MM.1S (cell line): Measurements from ENCODE around the gene LYRM9.

Source experiments
- DNase-seq: peaks from one replicate; pipeline ENCODE4 v3.0.0-alpha.2; 2015
- H2AFZ ChIP-seq: fragments of 300-600 bp; sonication (generic); 2 replicates; pipeline ENCODE4 v1.6.0; 2016; ENCODE audit warnings: antibody characterized with exemption, low read length
- H3F3A ChIP-seq: fragments of 300-600 bp; sonication (generic); 2 replicates; pipeline ENCODE4 v1.6.1; 2016; ENCODE audit warnings: mild to moderate bottlenecking, antibody characterized with exemption, low read length, moderate library complexity, mixed read lengths; ENCODE audit not compliant: insufficient read depth
- H3K27ac ChIP-seq: fragments of 300-600 bp; sonication (generic); 2 replicates; pipeline ENCODE4 v1.5.1; 2016; ENCODE audit warnings: mild to moderate bottlenecking, low read length
- H3K27me3 ChIP-seq: fragments of 300-600 bp; sonication (generic); replicated peaks from 2 replicates; pipeline ENCODE4 v1.6.0; 2016; ENCODE audit warnings: low read length; ENCODE audit not compliant: insufficient read depth
- H3K36me3 ChIP-seq: fragments of 300-600 bp; sonication (generic); replicated peaks from 2 replicates; pipeline ENCODE4 v1.6.1; 2016; ENCODE audit warnings: mild to moderate bottlenecking, low read length, mixed read lengths; ENCODE audit not compliant: insufficient read depth
- H3K4me1 ChIP-seq: fragments of 300-600 bp; sonication (generic); 2 replicates; pipeline ENCODE4 v1.6.1; 2016; ENCODE audit warnings: low read length, mixed read lengths
- H3K4me2 ChIP-seq: fragments of 300-600 bp; sonication (generic); 2 replicates; pipeline ENCODE4 v1.6.0; 2016; ENCODE audit warnings: low read depth, low read length
- H3K4me3 ChIP-seq: fragments of 300-600 bp; sonication (generic); 2 replicates; pipeline ENCODE4 v1.5.1; 2016; ENCODE audit warnings: low read length, mixed read lengths
- H3K79me2 ChIP-seq: fragments of 300-600 bp; sonication (generic); 2 replicates; pipeline ENCODE4 v1.6.1; 2016; ENCODE audit warnings: mixed run types, low read length, mixed read lengths
- H3K9ac ChIP-seq: fragments of 300-600 bp; sonication (generic); 2 replicates; pipeline ENCODE4 v1.6.1; 2016; ENCODE audit warnings: low read length, mixed read lengths
- H3K9me2 ChIP-seq: fragments of 300-600 bp; sonication (generic); replicated peaks from 2 replicates; pipeline ENCODE4 v1.6.1; 2016; ENCODE audit warnings: mild to moderate bottlenecking, low read length, mixed read lengths; ENCODE audit not compliant: insufficient read depth
- H3K9me3 ChIP-seq: fragments of 300-600 bp; sonication (generic); replicated peaks from 2 replicates; pipeline ENCODE4 v1.6.1; 2016; ENCODE audit warnings: mild to moderate bottlenecking, low read length, mixed read lengths; ENCODE audit not compliant: insufficient read depth
- H4K20me1 ChIP-seq: fragments of 300-600 bp; sonication (generic); 2 replicates; pipeline ENCODE4 v1.6.1; 2016; ENCODE audit warnings: mild to moderate bottlenecking, low read length, moderate library complexity, mixed read lengths; ENCODE audit not compliant: insufficient read depth
- CTCF ChIP-seq: fragments of 300-600 bp; sonication (generic); IDR thresholded peaks from 2 replicates; pipeline ENCODE4 v1.5.1; 2016; ENCODE audit warnings: antibody characterized with exemption, low read length, mixed read lengths
- EZH2 ChIP-seq: fragments of 300-600 bp; sonication (generic); optimal IDR thresholded peaks from 2 replicates; pipeline ENCODE3; 2017; ENCODE audit warnings: low read depth, mild to moderate bottlenecking, antibody characterized with exemption, low read length, mixed read lengths
- EZH2phosphoT487 ChIP-seq: fragments of 300-600 bp; sonication (generic); IDR thresholded peaks from 2 replicates; pipeline ENCODE4 v1.6.1; 2018; ENCODE audit warnings: antibody characterized with exemption, low read length

The LYRM9 gene

GRCh38 chr17:27921077-27921476 is 27.9 kb upstream of the LYRM9 start:
- no peak overlapping the region for H3K4me3 ChIP-seq
- no peaks in the 10 kb centered on the region for H3K9me2 ChIP-seq
- no peaks in the 10 kb centered on the region for H3K4me1 ChIP-seq
- no peak for DNase-seq
- no peak overlapping the region for H2AFZ ChIP-seq
- no peaks in the 10 kb centered on the region for H3K36me3 ChIP-seq
- H3F3A ChIP-seq, result no peaks in the 10 kb centered on the region
- no peak overlapping the region for H3K27ac ChIP-seq
- TF ChIP-seq EZH2 (no peak), EZH2phosphoT487 (no peak), CTCF (no peak)
- H3K27me3 ChIP-seq, result no peaks in the 10 kb centered on the region
- H3K4me2 ChIP-seq, result no peak overlapping the region
- no peaks in the 10 kb centered on the region for H3K9me3 ChIP-seq
- H3K79me2 ChIP-seq, result no peaks in the 10 kb centered on the region
- H3K9ac ChIP-seq, result no peak overlapping the region
- no peaks in the 10 kb centered on the region for H4K20me1 ChIP-seq

DNA sequence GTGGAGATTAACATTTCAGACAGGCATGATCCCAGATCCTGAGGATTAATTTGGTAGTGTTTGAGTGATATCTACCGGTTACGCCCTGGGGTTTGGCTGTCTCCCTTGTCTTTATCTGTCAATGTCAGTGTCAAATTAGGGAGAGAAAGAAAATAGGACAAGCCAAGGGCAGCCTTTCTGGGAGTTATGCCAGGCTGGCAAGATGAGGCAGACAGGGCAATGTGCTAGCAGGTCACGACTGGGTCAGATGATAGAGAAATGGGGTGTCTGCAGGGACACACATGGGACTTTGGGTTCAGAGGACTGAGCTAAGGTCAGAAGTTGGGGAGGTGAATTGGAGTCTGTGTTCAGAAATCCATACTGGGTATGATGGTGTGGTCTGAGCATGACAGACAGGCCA is 27.4 kb upstream of the LYRM9 start:
- Histone ChIP-seq H3F3A (no peaks in the 10 kb centered on the region), H3K4me3 (no peak overlapping the region), H3K4me2 (no peak overlapping the region), H3K9me2 (no peaks in the 10 kb centered on the region), H3K9ac (no peak overlapping the region), H3K4me1 (no peaks in the 10 kb centered on the region), H4K20me1 (no peaks in the 10 kb centered on the region), H3K36me3 (no peaks in the 10 kb centered on the region), H3K79me2 (no peaks in the 10 kb centered on the region), H3K9me3 (no peaks in the 10 kb centered on the region), H3K27me3 (no peaks in the 10 kb centered on the region), H3K27ac (no peak overlapping the region), H2AFZ (no peak overlapping the region)
- DNase-seq, result no peak
- TF ChIP-seq CTCF (no peak), EZH2phosphoT487 (no peak), EZH2 (no peak)

GRCh38 chr17:27919079-27919478 is 25.9 kb upstream of the LYRM9 start:
- Histone ChIP-seq H2AFZ (no peak overlapping the region), H3K9me3 (no peaks in the 10 kb centered on the region), H3K79me2 (no peaks in the 10 kb centered on the region), H3K4me1 (no peaks in the 10 kb centered on the region), H3K27me3 (no peaks in the 10 kb centered on the region), H3F3A (no peaks in the 10 kb centered on the region), H4K20me1 (no peaks in the 10 kb centered on the region), H3K9me2 (no peaks in the 10 kb centered on the region), H3K36me3 (no peaks in the 10 kb centered on the region), H3K4me3 (no peak overlapping the region), H3K9ac (no peak overlapping the region), H3K27ac (no peak overlapping the region), H3K4me2 (no peak overlapping the region)
- DNase-seq, result no peak
- TF ChIP-seq EZH2 (no peak), EZH2phosphoT487 (no peak), CTCF (no peak)
